Pancreas (tissue), 10 donors: ENCODE results near the gene S100A4. TPM values are rescaled to one million over a fixed set of nuclear protein-coding genes. Genes with fewer than 3 reads are reported as not detected.

ENCODE experiments used
- ATAC-seq, 4 donors: fragments of 200-7000 bp; cut with Tn5 transposase; one replicate each; pipeline versions ENCODE4 v1.8.0 to v1.9.1; 2020; ENCODE audit warnings: mild to moderate bottlenecking in 4 of 4, moderate library complexity in 4 of 4
- DNase-seq, 6 donors: peaks; one replicate each; pipeline ENCODE4 v3.0.0-alpha.2; 2020
- FAIRE-seq: peaks from 2 replicates; lab custom pipeline; 2012; peaks lifted over from hg19 to GRCh38; lab: Jason Lieb, UNC
- H3K27ac ChIP-seq, 4 donors: fragments of 200-600 bp; sonication (generic); 1 replicate in 3 of 4; 2 replicates in 1 of 4; pipeline versions ENCODE4 v1.5.0 to v1.8.0; 2020
- H3K27me3 ChIP-seq, 4 donors: fragments of 200-600 bp; one replicate each; pipeline ENCODE4 v1.8.0; 2021
- H3K36me3 ChIP-seq, 3 donors: fragments of 200-600 bp; sonication (generic) in 1 of 3; one replicate each; pipeline versions ENCODE4 v1.5.0 to v1.8.0; 2020 to 2021
- H3K4me1 ChIP-seq, 3 donors: fragments of 200-600 bp; one replicate each; pipeline ENCODE4 v1.8.0; 2021
- H3K4me3 ChIP-seq, 4 donors: fragments of 200-600 bp; sonication (generic) in 2 of 4; one replicate each; pipeline versions ENCODE4 v1.5.0 to v1.8.0; 2020 to 2021
- H3K9me3 ChIP-seq, 4 donors: fragments of 200-600 bp; one replicate each; pipeline ENCODE4 v1.8.0; 2021
- CTCF ChIP-seq, 4 donors: fragments of 200-600 bp; sonication (generic) in 3 of 4; IDR thresholded peaks; one replicate each; pipeline versions ENCODE4 v1.5.0 to v1.8.0; 2021; ENCODE audit warnings: antibody characterized with exemption in 4 of 4
- WGBS, 2 donors: extraction: QIAGEN DNeasy Blood & Tissue Kit; methylation state at CpG; one replicate each; pipeline ENCODE4 v1.1.7; 2013; 5-methylcytosine and 5-hydroxymethylcytosine counted together
- intact Hi-C, 3 donors: fragments of 100-400 bp; cut with DNase I; formaldehyde crosslinking; loops; one replicate each; pipeline versions ENCODE4 v1.11.1 to v1.14.2; 2022
- polyA plus RNA-seq, 2 donors: library from polyadenylated mRNA; stranded (reverse); fragments of 200-250 nt; gene quantifications; one replicate each; pipeline ENCODE4 v1.2.3, GENCODE V29; 2013
- total RNA-seq, 6 donors: library from RNA; stranded (reverse); fragmentation: NEBNext Ultra II Directional in 4 of 6; extraction: Animal tissue kit (Norgen Biotek cat#: 25700) in 4 of 6; gene quantifications; one replicate each; pipeline versions ENCODE4 v1.2.1 to v1.2.4, GENCODE V29; 2021 to 2023
- donor health status: healthy with polysubstance abuse.
- donor health status: DM: no; HTN: no; CAD: no; lungs with moderate emphysema.
- donor health status: DM: no; HTN: no; CAD: no.
- donor health status: control.
- donor health status: control.
- donor health status: Bipolar disorder and iron deficiency.
- donor health status: DM: yes; HTN: yes; CAD: no.
- donor health status: DM: no; HTN: no; CAD: no.
- donor health status: DM: no; HTN: no; CAD: no.
- donor health status: DM: yes; HTN: yes; CAD: no.

The S100A4 gene
- total and polyA plus RNA-seq, 8 donors, result 5.0 to 149 (median 39.5) TPM

- no peak for DNase-seq
- WGBS, 2 donors, result 86 to 88% methylated on average over 8 of the region's 8 CpGs
- no peak for TF ChIP-seq CTCF (IDR thresholded peaks at IDR 0.05)
- no peak for FAIRE-seq
- peaks cover 0 to 7% (median 0%) of the 10 kb centered on the region in 3 donors for H3K4me1 ChIP-seq
- H3K9me3 ChIP-seq, result no peaks in the 10 kb centered on the region
- H3K36me3 ChIP-seq, result no peaks in the 10 kb centered on the region
- ATAC-seq, result no peak
- intact Hi-C loops, result no loop called here
- H3K27me3 ChIP-seq, result no peaks in the 10 kb centered on the region
- H3K27ac ChIP-seq, result no peak overlapping the region
- no peak overlapping the region for H3K4me3 ChIP-seq
These were observed 6.7 kb upstream of the S100A4 start for GRCh38 chr1:153552335-153552734.

GRCh38 chr1:153550827-153551500 lies 5.4 kb upstream of the S100A4 start:
- no peak for TF ChIP-seq CTCF (IDR thresholded peaks at IDR 0.05)
- Histone ChIP-seq H3K4me3 (no peak overlapping the region), H3K4me1 (peaks cover 0 to 7% (median 0%) of the 10 kb centered on the region in 3 donors), H3K36me3 (no peaks in the 10 kb centered on the region), H3K9me3 (no peaks in the 10 kb centered on the region), H3K27me3 (no peaks in the 10 kb centered on the region), H3K27ac (no peak overlapping the region)
- peak in 1 of 6 donors; percentile 24 for DNase-seq
- no peak for ATAC-seq
- WGBS, 2 donors, result 81 to 87% methylated on average over 10 of the region's 10 CpGs
- no peak for FAIRE-seq
- intact Hi-C loops, result no loop called here

GRCh38 chr1:153550398-153550758 lies 4.8 kb upstream of the S100A4 start:
- no peak for TF ChIP-seq CTCF (IDR thresholded peaks at IDR 0.05)
- FAIRE-seq (no peak), ATAC-seq (no peak), DNase-seq (peak in 1 of 6 donors; percentile 6)
- Histone ChIP-seq H3K4me1 (peaks cover 0 to 8% (median under 1%) of the 10 kb centered on the region in 3 donors), H3K27me3 (no peaks in the 10 kb centered on the region), H3K4me3 (no peak overlapping the region), H3K36me3 (no peaks in the 10 kb centered on the region), H3K27ac (no peak overlapping the region), H3K9me3 (no peaks in the 10 kb centered on the region)
- intact Hi-C loops, result no loop called here
- WGBS, 2 donors, result 85 to 91% methylated on average over 4 of the region's 4 CpGs

- Histone ChIP-seq H3K9me3 (no peaks in the 10 kb centered on the region), H3K4me1 (peaks cover 0 to 13% (median 5%) of the 10 kb centered on the region in 3 donors), H3K4me3 (no peak overlapping the region), H3K36me3 (no peaks in the 10 kb centered on the region), H3K27me3 (no peaks in the 10 kb centered on the region), H3K27ac (peak overlapping the region in 2 of 4 donors; percentile 17 to 55)
- WGBS, 2 donors, result 84 to 88% methylated on average over 6 of the region's 6 CpGs
- TF ChIP-seq CTCF (IDR thresholded peaks at IDR 0.05), result no peak
- DNase-seq (peak in 1 of 6 donors; percentile 30), ATAC-seq (no peak), FAIRE-seq (no peak)
- intact Hi-C loops, result no loop called here
These were observed 4.3 kb upstream of the S100A4 start for GRCh38 chr1:153549741-153550397.
